Right atrium auricular region (tissue), 2 donors: ENCODE measurements around the gene KCNH5. TPM values are rescaled to one million over a fixed set of nuclear protein-coding genes. Genes with fewer than 3 reads are reported as not detected.
A peak's percentile ranks its signal among the peaks of the same experiment; 100 is the strongest.

Experiments used
- DNase-seq: peaks from one replicate; pipeline ENCODE4 v3.0.0-alpha.2; 2019; ENCODE audit warnings: low spot score
- H3K27ac ChIP-seq, 2 donors: fragments of 200-600 bp; sonication (generic); 1 replicate in 1 of 2; 2 replicates in 1 of 2; pipeline ENCODE4 v1.5.1; 2016 to 2019
- H3K27me3 ChIP-seq, 2 donors: fragments of 200-600 bp; sonication (generic); one replicate each; pipeline versions ENCODE4 v1.5.1 to v1.6.0; 2017 to 2019
- H3K36me3 ChIP-seq: fragments of 200-600 bp; sonication (generic); one replicate; pipeline ENCODE4 v1.5.1; 2016
- H3K4me1 ChIP-seq, 2 donors: fragments of 200-600 bp; sonication (generic); one replicate each; pipeline versions ENCODE4 v1.5.1 to v1.6.0; 2017 to 2019
- H3K4me3 ChIP-seq, 2 donors: fragments of 200-600 bp; sonication (generic); 1 replicate in 1 of 2; 2 replicates in 1 of 2; pipeline ENCODE4 v1.5.1; 2017 to 2019; ENCODE audit warnings: mild to moderate bottlenecking in 1 of 2, moderate library complexity in 1 of 2
- H3K9me3 ChIP-seq, 2 donors: fragments of 200-600 bp; sonication (generic); one replicate each; pipeline ENCODE4 v1.5.1; 2019
- CTCF ChIP-seq, 2 donors: fragments of 200-600 bp; sonication (generic); IDR thresholded peaks; one replicate each; pipeline ENCODE4 v1.5.1; 2019; ENCODE audit warnings: antibody characterized with exemption in 2 of 2
- total RNA-seq, 2 donors: library from RNA; depleted of rRNA; stranded (reverse); fragments of >200 nt; gene quantifications; one replicate each; pipeline ENCODE4 v1.1.0, GENCODE V29; 2016

KCNH5 gene
- total RNA-seq, 2 donors from 2014 or later, result 1.3 TPM; not detected in 1

DNA sequence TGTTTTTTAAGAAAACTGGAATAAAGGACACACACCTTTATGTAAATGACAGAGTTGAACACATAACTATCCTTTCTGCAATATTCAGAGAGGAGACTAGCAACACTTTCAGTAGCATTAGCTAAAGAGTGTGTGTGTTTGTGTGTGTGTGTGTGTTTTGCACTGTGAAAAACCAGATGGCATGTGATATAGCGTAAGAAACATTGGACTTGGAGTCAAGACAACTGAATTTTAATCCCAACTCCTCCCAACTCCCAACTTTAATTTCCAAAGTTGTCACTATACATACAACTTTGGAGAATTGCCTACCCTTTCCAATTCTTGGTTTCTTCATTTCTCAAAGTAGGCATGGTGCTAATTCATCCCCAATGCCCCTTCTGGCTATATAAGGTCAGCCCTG, 347.8 kb downstream of the KCNH5 start:
- no peak for TF ChIP-seq CTCF (IDR thresholded peaks at IDR 0.05)
- Histone ChIP-seq H3K9me3 (no peaks in the 10 kb centered on the region), H3K27me3 (no peaks in the 10 kb centered on the region), H3K27ac (no peak overlapping the region), H3K4me1 (no peaks in the 10 kb centered on the region), H3K4me3 (no peak overlapping the region), H3K36me3 (no peaks in the 10 kb centered on the region)
- no peak for DNase-seq

GRCh38 chr14:62696929-62697328, 348.3 kb downstream of the KCNH5 start:
- H3K27me3 ChIP-seq, result no peaks in the 10 kb centered on the region
- H3K36me3 ChIP-seq, result no peaks in the 10 kb centered on the region
- H3K4me1 ChIP-seq, result no peaks in the 10 kb centered on the region
- TF ChIP-seq CTCF (IDR thresholded peaks at IDR 0.05), result no peak
- H3K9me3 ChIP-seq, result no peaks in the 10 kb centered on the region
- H3K4me3 ChIP-seq, result no peak overlapping the region
- no peak for DNase-seq
- H3K27ac ChIP-seq, result no peak overlapping the region

DNA sequence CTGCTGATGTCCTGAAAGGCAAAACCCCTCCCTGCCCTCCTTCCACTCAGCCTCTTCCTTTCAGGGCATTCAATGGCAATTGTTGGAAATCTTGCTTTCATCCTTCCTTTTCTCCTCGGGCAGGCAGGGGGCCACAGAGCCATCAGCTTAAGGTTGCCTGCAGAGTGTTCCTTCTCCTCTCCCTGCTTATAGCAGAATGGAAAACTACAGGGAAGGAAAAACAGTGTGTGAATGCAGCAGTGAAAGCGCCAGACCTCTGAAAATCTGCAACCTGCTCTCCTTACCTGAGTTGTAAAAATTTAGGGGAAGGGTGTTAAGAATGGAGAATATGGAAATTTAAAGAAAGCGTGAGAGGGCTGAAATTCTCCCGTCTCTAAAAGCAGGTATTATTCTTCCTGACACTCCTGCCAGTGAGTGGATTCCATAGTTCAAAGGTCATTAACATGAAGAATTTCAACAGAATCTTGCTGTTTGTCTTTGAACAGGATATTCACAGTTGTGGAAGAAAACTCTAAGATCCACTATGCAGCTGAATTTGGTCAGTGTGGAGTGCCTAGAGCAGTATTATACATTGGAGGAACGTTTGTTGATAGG, 348.8 kb downstream of the KCNH5 start:
- Histone ChIP-seq H3K4me1 (no peaks in the 10 kb centered on the region), H3K4me3 (no peak overlapping the region), H3K36me3 (no peaks in the 10 kb centered on the region), H3K27me3 (no peaks in the 10 kb centered on the region), H3K9me3 (no peaks in the 10 kb centered on the region), H3K27ac (no peak overlapping the region)
- no peak for DNase-seq
- no peak for TF ChIP-seq CTCF (IDR thresholded peaks at IDR 0.05)

GRCh38 chr14:62694075-62694474, 351.2 kb downstream of the KCNH5 start:
- DNase-seq, result no peak
- no peaks in the 10 kb centered on the region for H3K27me3 ChIP-seq

DNA sequence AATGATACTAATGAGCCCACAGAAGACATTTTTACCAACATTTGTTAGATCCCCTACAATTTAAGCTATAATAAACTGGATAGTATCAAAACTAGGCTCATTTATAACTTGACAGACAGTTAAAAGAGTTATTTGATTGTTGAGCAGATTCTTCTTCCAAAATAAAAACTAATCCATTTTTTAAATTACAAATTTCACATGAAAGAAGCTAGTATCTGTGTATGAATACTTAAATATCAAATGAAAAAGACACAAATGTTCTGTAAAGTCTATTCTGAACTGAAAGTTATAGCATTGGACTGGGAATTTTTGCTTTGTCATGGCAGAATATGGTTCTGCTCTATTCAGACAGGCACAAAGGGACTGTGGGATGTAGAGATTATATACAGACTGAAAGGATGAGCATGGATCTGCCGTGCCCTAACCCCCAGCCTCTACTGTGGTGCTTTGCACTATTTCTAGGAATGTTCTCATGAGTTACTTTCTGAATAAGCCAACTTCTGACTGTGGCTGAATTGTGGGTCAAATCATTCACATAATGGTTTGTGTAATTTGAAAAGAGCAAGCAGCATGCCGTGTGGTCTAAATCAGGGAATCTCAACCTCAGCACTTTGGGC, 352.7 kb downstream of the KCNH5 start:
- no peak for DNase-seq
- TF ChIP-seq CTCF (IDR thresholded peaks at IDR 0.05), result no peak
- Histone ChIP-seq H3K4me1 (no peaks in the 10 kb centered on the region), H3K27ac (peak overlapping the region in 1 of 2 donors; percentile 18), H3K36me3 (no peaks in the 10 kb centered on the region), H3K4me3 (no peak overlapping the region), H3K9me3 (peaks cover 0 to 3% of the 10 kb centered on the region in 2 donors), H3K27me3 (no peaks in the 10 kb centered on the region)

More at GRCh38 chr14:62694075-62694474, 351.2 kb downstream of the KCNH5 start:
- no peak for TF ChIP-seq CTCF (IDR thresholded peaks at IDR 0.05)
- Histone ChIP-seq H3K4me1 (no peaks in the 10 kb centered on the region), H3K36me3 (no peaks in the 10 kb centered on the region), H3K27ac (no peak overlapping the region), H3K4me3 (no peak overlapping the region), H3K9me3 (no peaks in the 10 kb centered on the region)
